ENCODE measurements around the gene CDKN2D. TPM values are rescaled to one million over a fixed set of nuclear protein-coding genes. Genes with fewer than 3 reads are reported as not detected.

Gene CDKN2D
- total RNA-seq, 1 donor from 2014 or later, result 5.4 TPM

GRCh38 chr19:10517361-10517759 is 51.4 kb downstream of the CDKN2D start, which contains the start of gene S1PR5:
Gene S1PR5, minus strand, starts transcription at chr19:10517447. Its CDS starts 2,436 bp downstream, at chr19:10515011.
- Mint-ChIP-seq H3K36me3 (ENCODE audit: low read depth, unreplicated experiment) (peaks cover 4% of the 10 kb centered on the region), H3K27me3 (ENCODE audit: low read depth, unreplicated experiment) (peaks cover 52% of the 10 kb centered on the region), H3K4me1 (ENCODE audit: low read depth, unreplicated experiment) (peaks cover 8% of the 10 kb centered on the region), H3K27ac (ENCODE audit: unreplicated experiment) (peak within 1 kb of the TSS; percentile 18), H3K9me3 (ENCODE audit: unreplicated experiment) (peaks cover 4% of the 10 kb centered on the region), H3K4me3 (ENCODE audit: unreplicated experiment) (peak within 1 kb of the TSS; percentile 83)
- Histone ChIP-seq H4K20me1 (ENCODE audit: insufficient read depth, low read length) (no peaks in the 10 kb centered on the region), H3K4me3 (ENCODE audit: insufficient read depth, low read depth, low read length) (peak within 1 kb of the TSS; percentile 33), H2AFZ (ENCODE audit: low read depth, low read length) (peak within 1 kb of the TSS; percentile 64), H3K36me3 (ENCODE audit: insufficient read depth, low read length) (no peaks in the 10 kb centered on the region), H3K27me3 (ENCODE audit: insufficient read depth, low read length) (peaks cover 66% of the 10 kb centered on the region), H3K4me2 (ENCODE audit: low read length) (peak within 1 kb of the TSS; percentile 79), H3K79me2 (ENCODE audit: insufficient read depth, low read length) (no peaks in the 10 kb centered on the region), H3K27ac (ENCODE audit: low read depth, low read length) (no peak within 1 kb of the TSS), H3K9ac (ENCODE audit: low read length) (no peak within 1 kb of the TSS), H3K9me3 (ENCODE audit: insufficient read depth, low read depth, low read length) (no peaks in the 10 kb centered on the region), H3K4me1 (ENCODE audit: insufficient read depth, low read length) (peaks cover 4% of the 10 kb centered on the region)
- FAIRE-seq (no peak), DNase-seq (ENCODE audit: low read depth) (no peak)
- no peak for TF ChIP-seq CTCF (IDR thresholded peaks at IDR 0.05; ENCODE audit: insufficient read depth, low read depth, low read length)
- TF ChIP-seq EZH2 (IDR thresholded peaks at IDR 0.05; ENCODE audit: insufficient read depth, low read length), result no peak

- FAIRE-seq (no peak), DNase-seq (ENCODE audit: low read depth) (no peak)
- H3K9ac ChIP-seq (ENCODE audit: low read length), result no peak overlapping the region
- peaks cover 68% of the 10 kb centered on the region for H3K27me3 ChIP-seq (ENCODE audit: insufficient read depth, low read length)
- no peaks in the 10 kb centered on the region for H3K79me2 ChIP-seq (ENCODE audit: insufficient read depth, low read length)
- H2AFZ ChIP-seq (ENCODE audit: low read depth, low read length), result no peak overlapping the region
- peaks cover 8% of the 10 kb centered on the region for H3K4me1 Mint-ChIP-seq (ENCODE audit: low read depth, unreplicated experiment)
- H3K27me3 Mint-ChIP-seq (ENCODE audit: low read depth, unreplicated experiment), result peaks cover 52% of the 10 kb centered on the region
- no peaks in the 10 kb centered on the region for H4K20me1 ChIP-seq (ENCODE audit: insufficient read depth, low read length)
- H3K9me3 Mint-ChIP-seq (ENCODE audit: unreplicated experiment), result peaks cover 4% of the 10 kb centered on the region
- no peak overlapping the region for H3K27ac Mint-ChIP-seq (ENCODE audit: unreplicated experiment)
- H3K4me1 ChIP-seq (ENCODE audit: insufficient read depth, low read length), result peaks cover 4% of the 10 kb centered on the region
- H3K36me3 ChIP-seq (ENCODE audit: insufficient read depth, low read length), result no peaks in the 10 kb centered on the region
- peaks cover 4% of the 10 kb centered on the region for H3K36me3 Mint-ChIP-seq (ENCODE audit: low read depth, unreplicated experiment)
- H3K4me3 Mint-ChIP-seq (ENCODE audit: unreplicated experiment), result peak overlapping the region; percentile 83
- H3K4me3 ChIP-seq (ENCODE audit: insufficient read depth, low read depth, low read length), result no peak overlapping the region
- TF ChIP-seq CTCF (IDR thresholded peaks at IDR 0.05; ENCODE audit: insufficient read depth, low read depth, low read length) (no peak), EZH2 (IDR thresholded peaks at IDR 0.05; ENCODE audit: insufficient read depth, low read length) (no peak)
- peak overlapping the region; percentile 79 for H3K4me2 ChIP-seq (ENCODE audit: low read length)
- H3K27ac ChIP-seq (ENCODE audit: low read depth, low read length), result no peak overlapping the region
- H3K9me3 ChIP-seq (ENCODE audit: insufficient read depth, low read depth, low read length), result no peaks in the 10 kb centered on the region
Measured at GRCh38 chr19:10516671-10517286, 52.0 kb downstream of the CDKN2D start.

Small RNAs within 50 kb of the gene (microRNA-seq; reads per million reads assigned to microRNA genes)
- gene MIR1238, result not detected

Other genes with a start within 250 kb of the CDKN2D start
- gene RAVER1, start 235.4 kb downstream of the CDKN2D start, total RNA-seq, result 27.5 and 29.6 TPM in 2 replicates
- gene ICAM3, start 229.4 kb downstream of the CDKN2D start, total RNA-seq, result 10.9 and 12.4 TPM in 2 replicates
- 76.5 and 82.7 TPM in 2 replicates for gene TYK2, start 188.4 kb downstream of the CDKN2D start, total RNA-seq
- gene CDC37, start 165.4 kb downstream of the CDKN2D start, total RNA-seq, result 240 TPM in 2 replicates
- gene PDE4A, start 148.4 kb downstream of the CDKN2D start, total RNA-seq, result 3.2 and 3.8 TPM in 2 replicates
- 43.6 and 49.4 TPM in 2 replicates for gene KEAP1, start 65.6 kb downstream of the CDKN2D start, total RNA-seq
- gene S1PR5, start 51.5 kb downstream of the CDKN2D start, total RNA-seq, result 1.00 and 1.1 TPM in 2 replicates
- 23.5 and 24.8 TPM in 2 replicates for gene ATG4D, start 25.1 kb downstream of the CDKN2D start, total RNA-seq
- 14.1 and 15.9 TPM in 2 replicates for gene KRI1, start 3.0 kb downstream of the CDKN2D start, total RNA-seq
- gene AP1M2, start 18.3 kb upstream of the CDKN2D start, total RNA-seq, result 1.7 and 4.5 TPM in 2 replicates
- gene SLC44A2, start 56.6 kb upstream of the CDKN2D start, total RNA-seq, result 91.6 and 94.5 TPM in 2 replicates
- gene ILF3, start 85.4 kb upstream of the CDKN2D start, total RNA-seq, result 228 and 244 TPM in 2 replicates
- gene QTRT1, start 132.5 kb upstream of the CDKN2D start, total RNA-seq, result 27.3 and 27.5 TPM in 2 replicates
- gene DNM2, start 149.1 kb upstream of the CDKN2D start, total RNA-seq, result 129 TPM in 2 replicates